Body of pancreas (tissue), 4 donors: ENCODE measurements around the gene DNAH8. TPM values are rescaled to one million over a fixed set of nuclear protein-coding genes. Genes with fewer than 3 reads are reported as not detected.

Experiments used
- ATAC-seq: fragments of 150-250 bp; one replicate; pipeline ENCODE4 v1.9.1; 2016
- DNase-seq, 4 donors: peaks; one replicate each; pipeline ENCODE4 v3.0.0-alpha.2; 2019
- H3K27ac ChIP-seq, 4 donors: fragments of 200-600 bp; sonication (generic); 1 replicate in 3 of 4; 2 replicates in 1 of 4; pipeline versions ENCODE4 v1.5.1 to v1.6.1; 2016 to 2019; ENCODE audit warnings: mild to moderate bottlenecking in 1 of 4, mixed read lengths in 1 of 4, moderate library complexity in 1 of 4
- H3K27me3 ChIP-seq, 2 donors: fragments of 200-600 bp; sonication (generic); one replicate each; pipeline ENCODE4 v1.6.0; 2016; ENCODE audit warnings: mild to moderate bottlenecking in 1 of 2
- H3K36me3 ChIP-seq, 2 donors: fragments of 200-600 bp; sonication (generic); replicated peaks in 1 of 2; 2 replicates each; pipeline ENCODE4 v1.5.1; 2016; ENCODE audit warnings: low read depth in 2 of 2; ENCODE audit not compliant: insufficient read depth in 1 of 2
- H3K4me1 ChIP-seq: fragments of 200-600 bp; sonication (generic); one replicate; pipeline ENCODE4 v1.6.0; 2016
- H3K4me3 ChIP-seq, 2 donors: fragments of 200-600 bp; sonication (generic); 1 replicate in 1 of 2; 2 replicates in 1 of 2; pipeline ENCODE4 v1.5.1; 2016 to 2019
- H3K9me3 ChIP-seq, 3 donors: fragments of 200-600 bp; sonication (generic); 1 replicate in 2 of 3; 2 replicates in 1 of 3; pipeline ENCODE4 v1.5.1; 2016
- CTCF ChIP-seq, 7 experiments: fragments of 450-650 bp in 4 of 7; fragments of 200-600 bp in 3 of 7; sonication (generic) in 3 of 7; IDR thresholded peaks; one replicate each; pipeline ENCODE4 v1.5.1; 2016 to 2019; ENCODE audit warnings: antibody characterized with exemption in 7 of 7
- POLR2A ChIP-seq, 3 donors: fragments of 450-650 bp; IDR thresholded peaks; one replicate each; pipeline ENCODE4 v1.6.1; 2016; ENCODE audit warnings: antibody characterized with exemption in 3 of 3, mild to moderate bottlenecking in 2 of 3
- WGBS, 2 donors: methylation state at CpG; one replicate each; pipeline ENCODE4 v1.1.5; 2017; 5-methylcytosine and 5-hydroxymethylcytosine counted together
- intact Hi-C: fragments of 100-400 bp; cut with DNase I; formaldehyde crosslinking; loops from one replicate; pipeline ENCODE4 v1.15.1; 2023
- total RNA-seq, 2 donors: library from RNA; depleted of rRNA; stranded (reverse); fragments of >200 nt; gene quantifications; one replicate each; pipeline ENCODE4 v1.1.0, GENCODE V29; 2016

DNAH8 gene
- total RNA-seq, 2 donors from 2014 or later = not detected

GRCh38 chr6:39007575-39007974, 292.5 kb downstream of the DNAH8 start:
- no peak overlapping the region for H3K4me3 ChIP-seq
- no peaks in the 10 kb centered on the region for H3K36me3 ChIP-seq
- H3K9me3 ChIP-seq = no peaks in the 10 kb centered on the region
- WGBS, 2 donors = 80 to 88% methylated on average over 3 of the region's 3 CpGs
- H3K27me3 ChIP-seq = no peaks in the 10 kb centered on the region
- DNase-seq = no peak
- intact Hi-C loops = no loop called here
- no peak overlapping the region for H3K27ac ChIP-seq
- peaks cover 6% of the 10 kb centered on the region for H3K4me1 ChIP-seq
- no peak for ATAC-seq
- TF ChIP-seq CTCF (IDR thresholded peaks at IDR 0.05) = no peak
- TF ChIP-seq POLR2A (IDR thresholded peaks at IDR 0.05) = no peak

DNA sequence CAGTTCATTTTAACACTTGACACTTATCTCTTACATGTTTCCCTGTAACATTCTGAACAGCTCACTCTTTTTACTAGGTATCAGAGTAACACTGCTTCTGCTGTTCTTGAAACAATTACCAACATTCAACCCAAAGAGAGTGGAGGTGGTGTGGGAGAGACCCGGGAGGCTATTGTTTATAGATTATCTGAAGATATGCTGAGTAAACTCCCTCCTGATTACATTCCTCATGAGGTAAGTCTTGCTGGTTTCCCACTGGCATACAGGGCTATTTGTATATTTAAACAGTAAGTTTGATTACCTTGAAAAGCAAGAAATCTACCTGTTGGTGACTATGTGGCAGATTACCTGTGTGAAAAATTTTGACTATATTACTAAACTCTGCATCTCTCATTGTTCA, 293.6 kb downstream of the DNAH8 start:
- WGBS, 2 donors = 3 to 7% methylated on average over 1 of the region's 1 CpG
- peaks cover 6% of the 10 kb centered on the region for H3K4me1 ChIP-seq
- H3K4me3 ChIP-seq = no peak overlapping the region
- no peak for TF ChIP-seq POLR2A (IDR thresholded peaks at IDR 0.05)
- TF ChIP-seq CTCF (IDR thresholded peaks at IDR 0.05) = no peak
- H3K9me3 ChIP-seq = no peaks in the 10 kb centered on the region
- no peaks in the 10 kb centered on the region for H3K27me3 ChIP-seq
- H3K27ac ChIP-seq = no peak overlapping the region
- no peak for DNase-seq
- ATAC-seq = no peak
- intact Hi-C loops = no loop called here
- no peaks in the 10 kb centered on the region for H3K36me3 ChIP-seq

DNA sequence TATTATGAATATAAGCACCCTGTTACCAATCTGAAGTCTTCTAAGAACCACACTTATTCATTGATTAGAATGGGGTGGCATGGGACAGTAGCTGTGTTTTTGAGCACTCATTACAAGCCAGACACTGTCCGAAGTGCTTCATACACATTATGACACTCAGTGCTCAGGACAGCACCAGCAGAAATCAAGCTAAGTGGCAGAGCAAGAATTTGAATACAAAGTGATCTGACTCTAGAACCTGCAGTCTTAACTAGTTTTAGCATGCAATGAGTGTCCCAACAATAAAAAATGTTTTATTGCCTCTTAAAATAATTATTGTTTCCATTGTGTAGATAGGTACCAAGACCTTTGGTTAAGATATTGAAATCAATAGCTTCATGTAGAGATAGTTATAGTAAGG, 294.4 kb downstream of the DNAH8 start:
- intact Hi-C loops = no loop called here

GRCh38 chr6:39016839-39017546, 301.9 kb downstream of the DNAH8 start:
- Histone ChIP-seq H3K4me3 (no peak overlapping the region), H3K27me3 (no peaks in the 10 kb centered on the region), H3K36me3 (no peaks in the 10 kb centered on the region), H3K4me1 (no peaks in the 10 kb centered on the region), H3K27ac (no peak overlapping the region), H3K9me3 (no peaks in the 10 kb centered on the region)
- whole genome bisulfite sequencing, 2 donors = 84 to 86% methylated on average over 7 of the region's 7 CpGs
- no peak for DNase-seq
- no peak for ATAC-seq
- no peak for TF ChIP-seq POLR2A (IDR thresholded peaks at IDR 0.05)
- TF ChIP-seq CTCF (IDR thresholded peaks at IDR 0.05) = no peak
- intact Hi-C loops = no loop called here

More for the DNA sequence above, 294.4 kb downstream of the DNAH8 start:
- no peaks in the 10 kb centered on the region for H3K27me3 ChIP-seq
- TF ChIP-seq POLR2A (IDR thresholded peaks at IDR 0.05) (no peak), CTCF (IDR thresholded peaks at IDR 0.05) (no peak)
- WGBS, 2 donors = 0 to 64% methylated on average over 1 of the region's 1 CpG
- no peaks in the 10 kb centered on the region for H3K36me3 ChIP-seq
- ATAC-seq (no peak), DNase-seq (no peak)
- no peak overlapping the region for H3K27ac ChIP-seq
- no peak overlapping the region for H3K4me3 ChIP-seq
- H3K9me3 ChIP-seq = no peaks in the 10 kb centered on the region
- H3K4me1 ChIP-seq = peaks cover 6% of the 10 kb centered on the region

- intact Hi-C loops = no loop called here
- DNase-seq (no peak), ATAC-seq (no peak)
- Histone ChIP-seq H3K9me3 (no peaks in the 10 kb centered on the region), H3K4me1 (no peaks in the 10 kb centered on the region), H3K27ac (no peak overlapping the region), H3K36me3 (no peaks in the 10 kb centered on the region), H3K4me3 (no peak overlapping the region), H3K27me3 (no peaks in the 10 kb centered on the region)
- 71 to 77% methylated on average over 4 of the region's 4 CpGs for WGBS, 2 donors
- TF ChIP-seq CTCF (IDR thresholded peaks at IDR 0.05) = no peak
- TF ChIP-seq POLR2A (IDR thresholded peaks at IDR 0.05) = no peak
Measured at GRCh38 chr6:39017547-39017880, 302.4 kb downstream of the DNAH8 start.
